Testis (tissue), 3 donors: Measurements from ENCODE around the gene WDR88. TPM values are rescaled to one million over a fixed set of nuclear protein-coding genes. Genes with fewer than 3 reads are reported as not detected.
"Not testable (repeated sequence)": the region's sequence is repeated elsewhere in the genome, so short reads cannot be mapped to it uniquely, and the experiment has no call there.

Source experiments
- DNase-seq: peaks from one replicate; pipeline ENCODE4 v3.0.0-alpha.2; 2019
- H3K27ac ChIP-seq, 2 donors: fragments of 200-600 bp; sonication (generic); one replicate each; pipeline ENCODE4 v1.5.1; 2019
- H3K27me3 ChIP-seq: fragments of 200-600 bp; sonication (generic); one replicate; pipeline ENCODE4 v1.5.1; 2019
- H3K36me3 ChIP-seq: fragments of 200-600 bp; sonication (generic); one replicate; pipeline ENCODE4 v1.5.1; 2017; ENCODE audit warnings: low read depth; ENCODE audit errors: missing control alignments
- H3K4me1 ChIP-seq: fragments of 200-600 bp; sonication (generic); one replicate; pipeline ENCODE4 v1.5.1; 2019
- H3K4me3 ChIP-seq, 2 donors: fragments of 200-600 bp; sonication (generic); one replicate each; pipeline ENCODE4 v1.5.1; 2017 to 2019
- H3K9me3 ChIP-seq: fragments of 200-600 bp; sonication (generic); one replicate; pipeline ENCODE4 v1.5.1; 2017
- POLR2A ChIP-seq: fragments of 450-650 bp; IDR thresholded peaks from one replicate; pipeline ENCODE4 v1.6.1; 2017; ENCODE audit warnings: antibody characterized with exemption, mild to moderate bottlenecking, moderate library complexity
- WGBS, 2 donors: methylation state at CpG; one replicate each; pipeline ENCODE4 v1.1.5; 2018; 5-methylcytosine and 5-hydroxymethylcytosine counted together
- intact Hi-C: fragments of 100-400 bp; cut with DNase I; formaldehyde crosslinking; loops from one replicate; pipeline ENCODE4 v1.15.1; 2023; ENCODE audit warnings: low total_unique reads
- polyA plus RNA-seq: library from polyadenylated mRNA; stranded (reverse); fragments of 350-450 nt; fragmentation: Illumina TruSeq; extraction: RNeasy Lipid Tissue Mini Kit (QIAGEN cat#74804); gene quantifications from one replicate; pipeline ENCODE4 v1.2.3, GENCODE V29; 2014; ENCODE audit warnings: low read depth, low replicate concordance; ENCODE audit not compliant: insufficient read depth
- total RNA-seq, 2 donors: library from RNA; depleted of rRNA; stranded (reverse); fragments of >200 nt; gene quantifications; one replicate each; pipeline ENCODE4 v1.2.3, GENCODE V29; 2016
- TF ChIP-seq, protein P1 (sequence below), 3 experiments: fragments of 450-650 bp in 2 of 3; fragments of 200-600 bp in 1 of 3; sonication (generic) in 1 of 3; IDR thresholded peaks; one replicate each; pipeline ENCODE4 v1.5.1; 2016 to 2019; ENCODE audit warnings: antibody characterized with exemption in 3 of 3, mild to moderate bottlenecking in 2 of 3, moderate library complexity in 1 of 3

The WDR88 gene
- total and polyA plus RNA-seq, 3 donors from 2014 or later, result 5.0 to 15.3 (median 8.9) TPM

DNA sequence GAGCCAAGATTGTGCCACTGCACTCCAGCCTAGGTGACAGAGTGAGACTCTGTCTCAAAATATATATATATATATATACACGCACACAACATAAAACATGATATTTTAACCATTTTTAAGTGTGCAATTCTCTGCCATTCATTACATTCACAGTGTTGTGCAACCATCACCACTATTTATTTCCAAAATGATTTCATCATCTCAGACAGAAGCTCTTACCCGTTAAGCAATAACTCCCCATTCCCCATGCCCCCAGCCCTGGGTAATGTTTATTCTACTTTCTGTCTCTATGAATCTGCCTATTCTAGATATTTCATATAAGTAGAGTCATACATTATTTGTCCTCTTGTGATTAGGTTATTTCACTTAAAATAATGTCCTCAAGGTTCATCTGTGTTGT, 20.3 kb downstream of the WDR88 start:
- WGBS, 2 donors, result 87% methylated on average over 2 of the region's 2 CpGs
- H3K9me3 ChIP-seq, result no peaks in the 10 kb centered on the region
- H3K27me3 ChIP-seq, result no peaks in the 10 kb centered on the region
- H3K27ac ChIP-seq, result no peak overlapping the region
- no peaks in the 10 kb centered on the region for H3K36me3 ChIP-seq
- DNase-seq, result no peak
- intact Hi-C loops, result no loop called here
- no peaks in the 10 kb centered on the region for H3K4me1 ChIP-seq
- TF ChIP-seq, protein P1, sequence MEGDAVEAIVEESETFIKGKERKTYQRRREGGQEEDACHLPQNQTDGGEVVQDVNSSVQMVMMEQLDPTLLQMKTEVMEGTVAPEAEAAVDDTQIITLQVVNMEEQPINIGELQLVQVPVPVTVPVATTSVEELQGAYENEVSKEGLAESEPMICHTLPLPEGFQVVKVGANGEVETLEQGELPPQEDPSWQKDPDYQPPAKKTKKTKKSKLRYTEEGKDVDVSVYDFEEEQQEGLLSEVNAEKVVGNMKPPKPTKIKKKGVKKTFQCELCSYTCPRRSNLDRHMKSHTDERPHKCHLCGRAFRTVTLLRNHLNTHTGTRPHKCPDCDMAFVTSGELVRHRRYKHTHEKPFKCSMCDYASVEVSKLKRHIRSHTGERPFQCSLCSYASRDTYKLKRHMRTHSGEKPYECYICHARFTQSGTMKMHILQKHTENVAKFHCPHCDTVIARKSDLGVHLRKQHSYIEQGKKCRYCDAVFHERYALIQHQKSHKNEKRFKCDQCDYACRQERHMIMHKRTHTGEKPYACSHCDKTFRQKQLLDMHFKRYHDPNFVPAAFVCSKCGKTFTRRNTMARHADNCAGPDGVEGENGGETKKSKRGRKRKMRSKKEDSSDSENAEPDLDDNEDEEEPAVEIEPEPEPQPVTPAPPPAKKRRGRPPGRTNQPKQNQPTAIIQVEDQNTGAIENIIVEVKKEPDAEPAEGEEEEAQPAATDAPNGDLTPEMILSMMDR (IDR thresholded peaks at IDR 0.05), result no peak
- no peak for TF ChIP-seq POLR2A
- H3K4me3 ChIP-seq, result no peak overlapping the region

DNA sequence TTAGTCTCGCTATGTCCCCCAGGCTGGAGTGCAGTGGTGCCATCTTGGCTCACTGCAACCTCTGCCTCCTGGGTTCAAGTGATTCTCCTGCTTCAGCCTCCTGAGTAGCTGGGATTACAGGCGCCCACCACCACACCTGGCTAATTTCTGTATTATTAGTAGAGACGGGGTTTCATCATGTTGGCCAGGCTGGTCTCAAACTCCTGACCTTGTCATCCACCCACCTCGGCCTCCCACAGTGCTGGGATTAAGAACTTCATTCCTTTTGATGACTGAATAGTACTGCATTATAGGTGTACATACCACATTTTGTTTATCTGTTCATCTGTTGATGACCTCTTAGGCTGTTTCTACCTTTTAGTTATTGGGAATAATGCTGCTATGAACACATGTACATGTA, 20.7 kb downstream of the WDR88 start:
- DNase-seq, H3K27ac ChIP-seq, H3K27me3 ChIP-seq, H3K36me3 ChIP-seq, H3K9me3 ChIP-seq, H3K4me3 ChIP-seq, intact Hi-C loops, H3K4me1 ChIP-seq: not testable (repeated sequence)
- 84 to 93% methylated on average over 4 of the region's 4 CpGs for WGBS, 2 donors

DNA sequence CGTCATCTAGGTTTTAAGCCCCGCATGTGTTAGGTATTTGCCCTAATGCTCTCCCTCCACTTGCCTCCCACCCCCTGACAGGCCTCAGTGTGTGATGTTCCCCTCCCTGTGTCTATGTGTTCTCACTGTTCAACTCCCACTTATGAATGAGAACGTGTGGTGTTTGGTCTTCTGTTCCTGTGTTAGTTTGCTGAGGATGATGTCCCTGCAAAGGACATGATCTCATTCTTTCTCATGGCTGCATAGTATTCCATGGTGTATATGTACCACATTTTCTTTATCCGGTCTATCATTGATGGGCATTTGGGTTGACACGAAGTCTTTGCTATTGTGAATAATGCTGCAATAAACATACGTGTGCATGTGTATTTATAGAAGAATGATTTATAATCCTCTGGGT, 22.4 kb downstream of the WDR88 start:
- H3K27ac ChIP-seq, H3K4me3 ChIP-seq, intact Hi-C loops, H3K36me3 ChIP-seq, H3K4me1 ChIP-seq, DNase-seq, H3K27me3 ChIP-seq, H3K9me3 ChIP-seq: not testable (repeated sequence)
- 78 to 83% methylated on average over 6 of the region's 6 CpGs for WGBS, 2 donors

DNA sequence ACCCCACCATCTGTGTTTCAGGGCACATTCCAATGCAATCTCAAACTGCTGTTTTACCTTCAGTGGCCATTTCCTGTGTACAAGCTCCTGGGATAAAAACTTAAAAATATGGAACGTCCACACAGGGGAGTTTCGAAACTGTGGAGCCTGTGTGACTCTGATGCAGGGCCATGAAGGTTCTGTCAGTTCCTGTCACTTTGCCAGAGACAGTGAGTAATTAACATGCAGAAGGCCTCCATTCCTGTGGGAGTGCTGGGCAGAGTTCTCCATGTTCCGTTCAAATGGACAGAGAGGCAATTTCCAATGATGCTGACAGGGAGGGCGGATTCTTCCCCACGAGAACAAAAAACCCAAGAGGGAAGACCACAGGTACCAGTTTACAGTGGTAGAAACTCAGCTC, 24.4 kb downstream of the WDR88 start:
- Histone ChIP-seq H3K4me1 (no peaks in the 10 kb centered on the region), H3K9me3 (no peaks in the 10 kb centered on the region), H3K27me3 (no peaks in the 10 kb centered on the region), H3K27ac (no peak overlapping the region), H3K4me3 (no peak overlapping the region), H3K36me3 (no peaks in the 10 kb centered on the region)
- TF ChIP-seq, protein P1 (IDR thresholded peaks at IDR 0.05), result no peak
- no peak for TF ChIP-seq POLR2A
- no peak for DNase-seq
- 32 to 61% methylated on average over 5 of the region's 5 CpGs for WGBS, 2 donors
- intact Hi-C loops, result no loop called here

DNA sequence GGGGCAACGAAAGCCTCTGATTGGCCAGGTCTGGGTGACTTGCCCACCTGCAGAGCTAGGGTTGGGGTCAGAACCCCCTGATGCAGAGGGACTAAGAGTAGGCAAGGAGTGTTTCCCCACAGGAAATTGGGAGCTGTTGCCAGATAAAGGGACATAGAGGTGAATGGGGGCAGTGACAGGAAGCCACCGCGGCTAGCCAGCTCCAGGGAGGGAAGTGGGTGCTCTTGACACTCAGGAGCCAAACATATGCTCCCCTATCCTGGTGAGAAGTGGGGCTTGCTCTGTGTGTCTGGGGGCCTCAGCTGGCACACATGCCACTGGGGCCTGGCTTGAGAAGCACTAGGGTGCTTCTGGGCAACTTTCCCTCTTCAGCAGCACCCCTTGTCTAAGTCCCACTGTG, 26.0 kb downstream of the WDR88 start:
- 83 to 85% methylated on average over 3 of the region's 3 CpGs for WGBS, 2 donors
- Histone ChIP-seq H3K27ac (no peak overlapping the region), H3K4me3 (no peak overlapping the region), H3K36me3 (no peaks in the 10 kb centered on the region), H3K9me3 (no peaks in the 10 kb centered on the region), H3K4me1 (no peaks in the 10 kb centered on the region), H3K27me3 (no peaks in the 10 kb centered on the region)
- no peak for TF ChIP-seq POLR2A
- TF ChIP-seq, protein P1 (IDR thresholded peaks at IDR 0.05), result no peak
- intact Hi-C loops, result no loop called here
- DNase-seq, result no peak

DNA sequence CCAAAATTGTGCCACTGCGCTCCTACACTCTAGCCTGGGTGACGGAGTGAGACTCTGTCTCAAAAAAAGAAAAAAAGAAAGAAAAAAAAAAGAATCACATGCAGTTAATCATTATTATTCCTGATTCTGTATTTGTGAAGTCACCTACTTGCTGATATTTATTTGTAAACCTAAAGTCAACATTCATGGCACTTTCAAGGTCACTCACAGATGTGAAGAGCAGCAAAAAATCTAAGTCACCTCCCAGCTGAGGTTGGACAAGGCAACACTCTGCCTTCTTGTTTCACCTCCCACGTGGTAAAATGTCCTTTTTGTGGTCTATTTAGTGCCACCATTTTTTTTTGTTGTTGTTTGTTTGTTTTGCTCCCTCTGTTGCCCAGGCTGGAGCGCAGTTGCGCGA, 26.5 kb downstream of the WDR88 start:
- TF ChIP-seq, protein P1 (IDR thresholded peaks at IDR 0.05), result no peak
- no peak for TF ChIP-seq POLR2A
- no peak for DNase-seq
- WGBS, 2 donors, result 90 to 93% methylated on average over 6 of the region's 6 CpGs
- Histone ChIP-seq H3K27ac (no peak overlapping the region), H3K4me3 (no peak overlapping the region), H3K27me3 (no peaks in the 10 kb centered on the region), H3K36me3 (no peaks in the 10 kb centered on the region), H3K4me1 (no peaks in the 10 kb centered on the region), H3K9me3 (no peaks in the 10 kb centered on the region)
- intact Hi-C loops, result no loop called here
